ENCODE measurements around the gene SFRP2.

The SFRP2 gene

GRCh38 chr4:153787575-153787974 lies 1.3 kb downstream of the SFRP2 start:
- Histone ChIP-seq H3K4me3 (ENCODE audit: low read depth, low read length) (no peak overlapping the region), H3K9me3 (no peaks in the 10 kb centered on the region), H3K36me3 (no peaks in the 10 kb centered on the region), H3K4me1 (no peaks in the 10 kb centered on the region), H3K27me3 (peaks cover 77% of the 10 kb centered on the region)
- no peak for TF ChIP-seq CTCF (IDR thresholded peaks at IDR 0.05; ENCODE audit: low read depth, low read length)
- no peak for DNase-seq

- Histone ChIP-seq H3K4me1 (no peaks in the 10 kb centered on the region), H3K9me3 (no peaks in the 10 kb centered on the region), H3K36me3 (no peaks in the 10 kb centered on the region), H3K4me3 (ENCODE audit: low read depth, low read length) (no peak overlapping the region), H3K27me3 (peaks cover 75% of the 10 kb centered on the region)
- TF ChIP-seq CTCF (IDR thresholded peaks at IDR 0.05; ENCODE audit: low read depth, low read length) = no peak
- DNase-seq = no peak
These were observed 1.8 kb downstream of the SFRP2 start for GRCh38 chr4:153787061-153787560.

GRCh38 chr4:153785910-153786721 lies 2.8 kb downstream of the SFRP2 start:
- H3K4me1 ChIP-seq = no peaks in the 10 kb centered on the region
- no peak for DNase-seq
- peaks cover 72% of the 10 kb centered on the region for H3K27me3 ChIP-seq
- H3K4me3 ChIP-seq (ENCODE audit: low read depth, low read length) = no peak overlapping the region
- peak; percentile 55 for TF ChIP-seq CTCF (IDR thresholded peaks at IDR 0.05; ENCODE audit: low read depth, low read length)
- H3K9me3 ChIP-seq = no peaks in the 10 kb centered on the region
- no peaks in the 10 kb centered on the region for H3K36me3 ChIP-seq

- no peak for TF ChIP-seq CTCF (IDR thresholded peaks at IDR 0.05; ENCODE audit: low read depth, low read length)
These were observed 4.7 kb downstream of the SFRP2 start for GRCh38 chr4:153784166-153784699.

GRCh38 chr4:153782581-153782980 lies 6.3 kb downstream of the SFRP2 start:
- no peak for TF ChIP-seq CTCF (IDR thresholded peaks at IDR 0.05; ENCODE audit: low read depth, low read length)
- no peaks in the 10 kb centered on the region for H3K9me3 ChIP-seq
- no peaks in the 10 kb centered on the region for H3K36me3 ChIP-seq
- no peaks in the 10 kb centered on the region for H3K4me1 ChIP-seq
- no peak overlapping the region for H3K4me3 ChIP-seq (ENCODE audit: low read depth, low read length)
- DNase-seq = no peak
- H3K27me3 ChIP-seq = peaks cover 46% of the 10 kb centered on the region

More at GRCh38 chr4:153784166-153784699, 4.7 kb downstream of the SFRP2 start:
- no peaks in the 10 kb centered on the region for H3K9me3 ChIP-seq
- H3K4me3 ChIP-seq (ENCODE audit: low read depth, low read length) = no peak overlapping the region
- no peaks in the 10 kb centered on the region for H3K36me3 ChIP-seq
- peaks cover 63% of the 10 kb centered on the region for H3K27me3 ChIP-seq
- no peaks in the 10 kb centered on the region for H3K4me1 ChIP-seq
- DNase-seq = no peak
